Naive thymus-derived CD8-positive, alpha-beta T cell (primary cell): ENCODE data around the gene BCL11A. TPM values are rescaled to one million over a fixed set of nuclear protein-coding genes. Genes with fewer than 3 reads are reported as not detected.

Experiments used
- ATAC-seq, 2 donors: fragments of 150-1000 bp; cut with Tn5 transposase in 1 of 2; sonication (Bioruptor Pico), chemical (Tn5 transposase) in 1 of 2; 1 replicate in 1 of 2; 2 replicates in 1 of 2; pipeline ENCODE4 v1.10.0; 2021; ENCODE audit warnings: mild to moderate bottlenecking in 2 of 2, moderate library complexity in 2 of 2
- POLR2A ChIA-PET: fragments of 350-600 bp; sonication (Branson Sonifier 250); formaldehyde crosslinking; loops from one replicate; lab custom pipeline; 2021; ENCODE audit warnings: antibody characterized with exemption; lab: Charles Lee
- DNase-seq, 10 donors: peaks; one replicate each; pipeline versions ENCODE4 v3.0.0 to v3.0.0-alpha.2; 2020 to 2022
- H3K27ac Mint-ChIP-seq, 10 donors: one replicate each; pipeline ENCODE4 v1.8.0; 2020 to 2022; ENCODE audit warnings: mild to moderate bottlenecking in 10 of 10, mixed read lengths in 10 of 10, moderate library complexity in 4 of 10, inconsistent platforms in 1 of 10
- H3K27me3 Mint-ChIP-seq, 5 donors: one replicate each; pipeline ENCODE4 v1.8.0; 2021 to 2022; ENCODE audit warnings: mixed read lengths in 5 of 5
- H3K36me3 Mint-ChIP-seq, 3 donors: one replicate each; pipeline ENCODE4 v1.8.0; 2020 to 2022; ENCODE audit warnings: mixed read lengths in 3 of 3, mild to moderate bottlenecking in 2 of 3, inconsistent platforms in 1 of 3
- H3K4me1 Mint-ChIP-seq, 4 donors: one replicate each; pipeline ENCODE4 v1.8.0; 2021 to 2022; ENCODE audit warnings: mixed read lengths in 4 of 4
- H3K4me3 Mint-ChIP-seq, 10 donors: one replicate each; pipeline ENCODE4 v1.8.0; 2020 to 2022; ENCODE audit warnings: mild to moderate bottlenecking in 10 of 10, mixed read lengths in 10 of 10, moderate library complexity in 6 of 10, inconsistent platforms in 1 of 10
- H3K9me3 Mint-ChIP-seq, 9 donors: one replicate each; pipeline ENCODE4 v1.8.0; 2020 to 2022; ENCODE audit warnings: mixed read lengths in 9 of 9, mild to moderate bottlenecking in 3 of 9, inconsistent platforms in 1 of 9, moderate library complexity in 1 of 9
- polyA plus RNA-seq, 3 donors: library from polyadenylated mRNA; unstranded; fragments of 300-500 nt; fragmentation: Illumina TruSeq; gene quantifications; one replicate each; pipeline ENCODE4 v1.2.3, GENCODE V29; 2021
- total RNA-seq, 8 experiments: library from RNA in 2 of 8; stranded (reverse) in 2 of 8; gene quantifications; one replicate each; pipeline ENCODE4 v1.2.3 and lab custom pipeline; 2021 to 2026

The BCL11A gene
- total and polyA plus RNA-seq, 5 experiments from 2014 or later = 0.64 to 11.6 (median 1.4) TPM

GRCh38 chr2:60577682-60578283 lies 24.3 kb upstream of the BCL11A start:
- no peak overlapping the region for H3K27ac Mint-ChIP-seq
- no peak for ATAC-seq
- peaks cover 15 to 38% (median 22%) of the 10 kb centered on the region in 5 donors for H3K27me3 Mint-ChIP-seq
- no peaks in the 10 kb centered on the region for H3K36me3 Mint-ChIP-seq
- no peak for DNase-seq
- no peaks in the 10 kb centered on the region for H3K9me3 Mint-ChIP-seq
- no peak overlapping the region for H3K4me3 Mint-ChIP-seq
- POLR2A ChIA-PET = no interaction called here
- peaks cover 0 to 3% (median 2%) of the 10 kb centered on the region in 4 donors for H3K4me1 Mint-ChIP-seq

GRCh38 chr2:60573251-60573650 lies 19.8 kb upstream of the BCL11A start:
- Mint-ChIP-seq H3K36me3 (no peaks in the 10 kb centered on the region), H3K4me1 (peaks cover 0 to 2% (median 1%) of the 10 kb centered on the region in 4 donors), H3K27ac (no peak overlapping the region), H3K9me3 (no peaks in the 10 kb centered on the region), H3K27me3 (peaks cover 0 to 19% (median 12%) of the 10 kb centered on the region in 5 donors), H3K4me3 (no peak overlapping the region)
- POLR2A ChIA-PET = no interaction called here
- ATAC-seq (no peak), DNase-seq (no peak)

- peaks cover 0 to 3% (median 2%) of the 10 kb centered on the region in 4 donors for H3K4me1 Mint-ChIP-seq
- H3K4me3 Mint-ChIP-seq = peak overlapping the region in 1 of 10 donors; percentile 28
- peak overlapping the region in 1 of 10 donors; percentile 79 for H3K27ac Mint-ChIP-seq
- POLR2A ChIA-PET = interaction anchor here (0.6 kb wide), 1 partner anchor 17 kb away, joined by 3 read pairs; the partner anchor contains the start of gene BCL11A
- H3K27me3 Mint-ChIP-seq = peaks cover 0 to 34% (median 27%) of the 10 kb centered on the region in 5 donors
- H3K36me3 Mint-ChIP-seq = no peaks in the 10 kb centered on the region
- ATAC-seq (no peak), DNase-seq (no peak)
- H3K9me3 Mint-ChIP-seq = no peaks in the 10 kb centered on the region
Observed at GRCh38 chr2:60570251-60570650, 16.8 kb upstream of the BCL11A start.

DNA sequence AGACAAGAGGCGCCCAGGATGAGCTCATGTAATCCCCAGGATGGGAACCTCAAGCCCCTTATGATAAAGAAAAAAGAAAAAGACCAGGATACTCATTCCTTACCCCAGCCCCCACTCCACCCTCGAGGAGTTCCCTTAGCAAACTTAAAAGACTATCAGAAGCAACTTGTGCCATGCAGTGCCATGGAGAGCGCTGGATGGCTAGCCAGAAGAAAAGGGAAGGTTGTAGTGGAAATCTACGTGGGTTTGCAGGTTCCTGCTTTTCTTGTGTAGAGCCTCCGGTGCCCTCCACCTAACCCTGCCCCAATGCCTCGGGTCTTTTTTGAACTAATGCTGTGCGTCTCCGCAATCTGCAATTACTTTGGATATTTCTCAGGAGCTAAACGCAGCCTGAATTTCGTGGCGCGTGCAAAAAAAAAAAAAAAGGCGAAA lies 16.2 kb upstream of the BCL11A start:
- Mint-ChIP-seq H3K27ac (no peak overlapping the region), H3K36me3 (no peaks in the 10 kb centered on the region), H3K4me3 (no peak overlapping the region), H3K9me3 (no peaks in the 10 kb centered on the region), H3K27me3 (peaks cover 2 to 35% (median 28%) of the 10 kb centered on the region in 5 donors), H3K4me1 (peaks cover 0 to 3% (median 2%) of the 10 kb centered on the region in 4 donors)
- DNase-seq (no peak), ATAC-seq (no peak)
- POLR2A ChIA-PET = interaction anchor here (0.6 to 0.7 kb wide), 3 partner anchors 9 to 16 kb away, joined by 3 to 7 read pairs (median 4); partner anchors contain the start of gene BCL11A

GRCh38 chr2:60567919-60568768 lies 14.7 kb upstream of the BCL11A start:
- POLR2A ChIA-PET = no interaction called here
- Mint-ChIP-seq H3K27me3 (peaks cover 13 to 39% (median 30%) of the 10 kb centered on the region in 5 donors), H3K9me3 (no peaks in the 10 kb centered on the region), H3K4me1 (peaks cover 0 to 3% (median 2%) of the 10 kb centered on the region in 4 donors), H3K27ac (no peak overlapping the region), H3K4me3 (no peak overlapping the region), H3K36me3 (no peaks in the 10 kb centered on the region)
- ATAC-seq (no peak), DNase-seq (no peak)

- Mint-ChIP-seq H3K27ac (no peak overlapping the region), H3K4me3 (no peak overlapping the region), H3K9me3 (no peaks in the 10 kb centered on the region), H3K4me1 (peaks cover 0 to 3% (median 2%) of the 10 kb centered on the region in 4 donors), H3K27me3 (peaks cover 13 to 42% (median 33%) of the 10 kb centered on the region in 5 donors), H3K36me3 (no peaks in the 10 kb centered on the region)
- no peak for ATAC-seq
- DNase-seq = no peak
- POLR2A ChIA-PET = no interaction called here
Observed at GRCh38 chr2:60567096-60567495, 13.6 kb upstream of the BCL11A start.

- no peak overlapping the region for H3K27ac Mint-ChIP-seq
- H3K9me3 Mint-ChIP-seq = no peaks in the 10 kb centered on the region
- no peaks in the 10 kb centered on the region for H3K36me3 Mint-ChIP-seq
- DNase-seq (no peak), ATAC-seq (no peak)
- peaks cover 26 to 44% (median 36%) of the 10 kb centered on the region in 5 donors for H3K27me3 Mint-ChIP-seq
- H3K4me3 Mint-ChIP-seq = no peak overlapping the region
- peaks cover 0 to 3% (median 2%) of the 10 kb centered on the region in 4 donors for H3K4me1 Mint-ChIP-seq
- POLR2A ChIA-PET = no interaction called here
Observed at GRCh38 chr2:60565472-60565871, 12.0 kb upstream of the BCL11A start.

- peaks cover 34 to 68% (median 39%) of the 10 kb centered on the region in 5 donors for H3K27me3 Mint-ChIP-seq
- peak in 3 of 10 donors; percentile 37 to 51 (median 39) for DNase-seq
- no peaks in the 10 kb centered on the region for H3K36me3 Mint-ChIP-seq
- H3K9me3 Mint-ChIP-seq = no peaks in the 10 kb centered on the region
- peak; percentile 69 to 74 for ATAC-seq
- H3K4me3 Mint-ChIP-seq = peak overlapping the region in 1 of 10 donors; percentile 1
- no peak overlapping the region for H3K27ac Mint-ChIP-seq
- peaks cover 2 to 17% (median 15%) of the 10 kb centered on the region in 4 donors for H3K4me1 Mint-ChIP-seq
- POLR2A ChIA-PET = interaction anchor here (0.6 kb wide), 2 partner anchors 9 to 1044 kb away, joined by 3 to 4 read pairs; no protein-coding TSS in a partner anchor
Observed at GRCh38 chr2:60560734-60561644, 7.5 kb upstream of the BCL11A start.

GRCh38 chr2:60559880-60560279 lies 6.4 kb upstream of the BCL11A start:
- no peaks in the 10 kb centered on the region for H3K9me3 Mint-ChIP-seq
- POLR2A ChIA-PET = no interaction called here
- H3K4me3 Mint-ChIP-seq = no peak overlapping the region
- H3K4me1 Mint-ChIP-seq = peaks cover 10 to 25% (median 23%) of the 10 kb centered on the region in 4 donors
- peaks cover 33 to 79% (median 42%) of the 10 kb centered on the region in 5 donors for H3K27me3 Mint-ChIP-seq
- no peaks in the 10 kb centered on the region for H3K36me3 Mint-ChIP-seq
- no peak for ATAC-seq
- no peak for DNase-seq
- H3K27ac Mint-ChIP-seq = no peak overlapping the region

- ATAC-seq = no peak
- no peak overlapping the region for H3K27ac Mint-ChIP-seq
- peaks cover 25 to 66% (median 34%) of the 10 kb centered on the region in 5 donors for H3K27me3 Mint-ChIP-seq
- DNase-seq = no peak
- H3K9me3 Mint-ChIP-seq = no peaks in the 10 kb centered on the region
- no peaks in the 10 kb centered on the region for H3K36me3 Mint-ChIP-seq
- POLR2A ChIA-PET = no interaction called here
- H3K4me1 Mint-ChIP-seq = peaks cover 10 to 27% (median 25%) of the 10 kb centered on the region in 4 donors
- H3K4me3 Mint-ChIP-seq = no peak overlapping the region
Observed at GRCh38 chr2:60558536-60558935, 5.1 kb upstream of the BCL11A start.

GRCh38 chr2:60557486-60557864 lies 4.0 kb upstream of the BCL11A start:
- ATAC-seq = no peak
- H3K27me3 Mint-ChIP-seq = peaks cover 21 to 66% (median 29%) of the 10 kb centered on the region in 5 donors

More at GRCh38 chr2:60557486-60557864, 4.0 kb upstream of the BCL11A start:
- peak overlapping the region in 2 of 10 donors; percentile 33 to 65 for H3K27ac Mint-ChIP-seq
- H3K9me3 Mint-ChIP-seq = no peaks in the 10 kb centered on the region
- peak overlapping the region; percentile 67 to 94 (median 82) for H3K4me3 Mint-ChIP-seq
- POLR2A ChIA-PET = no interaction called here
- H3K4me1 Mint-ChIP-seq = peaks cover 12 to 31% (median 29%) of the 10 kb centered on the region in 4 donors
- no peak for DNase-seq
- no peaks in the 10 kb centered on the region for H3K36me3 Mint-ChIP-seq
